ENCODE data around the gene MBD5.

- TF ChIP-seq, protein P1, sequence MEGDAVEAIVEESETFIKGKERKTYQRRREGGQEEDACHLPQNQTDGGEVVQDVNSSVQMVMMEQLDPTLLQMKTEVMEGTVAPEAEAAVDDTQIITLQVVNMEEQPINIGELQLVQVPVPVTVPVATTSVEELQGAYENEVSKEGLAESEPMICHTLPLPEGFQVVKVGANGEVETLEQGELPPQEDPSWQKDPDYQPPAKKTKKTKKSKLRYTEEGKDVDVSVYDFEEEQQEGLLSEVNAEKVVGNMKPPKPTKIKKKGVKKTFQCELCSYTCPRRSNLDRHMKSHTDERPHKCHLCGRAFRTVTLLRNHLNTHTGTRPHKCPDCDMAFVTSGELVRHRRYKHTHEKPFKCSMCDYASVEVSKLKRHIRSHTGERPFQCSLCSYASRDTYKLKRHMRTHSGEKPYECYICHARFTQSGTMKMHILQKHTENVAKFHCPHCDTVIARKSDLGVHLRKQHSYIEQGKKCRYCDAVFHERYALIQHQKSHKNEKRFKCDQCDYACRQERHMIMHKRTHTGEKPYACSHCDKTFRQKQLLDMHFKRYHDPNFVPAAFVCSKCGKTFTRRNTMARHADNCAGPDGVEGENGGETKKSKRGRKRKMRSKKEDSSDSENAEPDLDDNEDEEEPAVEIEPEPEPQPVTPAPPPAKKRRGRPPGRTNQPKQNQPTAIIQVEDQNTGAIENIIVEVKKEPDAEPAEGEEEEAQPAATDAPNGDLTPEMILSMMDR (optimal IDR thresholded peaks at IDR 0.05 in 1 of 3, IDR thresholded peaks at IDR 0.05 in 1 of 3, conservative IDR thresholded peaks at IDR 0.05 in 1 of 3; ENCODE audit: extremely low read depth in 1 of 3, insufficient read depth in 2 of 3, low read length in 3 of 3): no peak
- no peak for TF ChIP-seq EZH2 (IDR thresholded peaks at IDR 0.05; ENCODE audit: low read length)
These were observed 513.7 kb downstream of the MBD5 start for GRCh38 chr2:148534416-148535204.
